HL-60/S4 (cell line): ENCODE measurements around the gene SCLT1.
"Not testable (repeated sequence)": the region's sequence is repeated elsewhere in the genome, so short reads cannot be mapped to it uniquely, and the experiment has no call there.

Source experiments
- in situ Hi-C: fragments of 300-500 bp; cut with MboI; formaldehyde crosslinking; loops from 2 replicates; pipeline ENCODE4 v1.14.3; 2022; ENCODE audit warnings: low sequenced_read_pairs

SCLT1 gene

GRCh38 chr4:129093191-129093920, at the start of gene SCLT1:
Gene SCLT1 (minus strand): TSS chr4:129093539. CDS start chr4:129093103, 436 bp downstream.
- in situ Hi-C loops: no loop called here

GRCh38 chr4:129140521-129140920, 47.2 kb upstream of the SCLT1 start:
- in situ Hi-C loops: no loop called here

- in situ Hi-C loops: no loop called here
Observed at GRCh38 chr4:129138810-129139496, 45.6 kb upstream of the SCLT1 start.

- in situ Hi-C loops: no loop called here
Observed at GRCh38 chr4:129136433-129136832, 43.1 kb upstream of the SCLT1 start.

DNA sequence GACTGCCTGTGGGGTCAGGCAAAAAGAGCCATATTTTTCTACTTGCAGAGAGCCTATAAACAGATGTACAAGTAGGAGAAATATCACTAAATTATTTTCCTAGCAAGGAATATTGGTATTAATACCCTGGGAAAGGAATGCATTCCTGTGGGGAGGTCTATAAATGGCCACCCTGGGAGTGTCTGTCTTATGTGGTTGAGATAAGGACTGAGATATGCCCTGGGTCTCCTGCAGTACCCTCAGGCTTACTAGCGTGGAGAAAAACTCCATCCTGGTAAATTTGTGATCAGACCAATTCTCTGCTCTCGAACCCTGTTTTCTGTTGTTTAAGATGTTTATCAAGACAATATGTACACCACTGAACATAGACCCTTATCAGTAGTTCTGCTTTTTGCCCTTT, 38.0 kb upstream of the SCLT1 start:
- in situ Hi-C loops: no loop called here

DNA sequence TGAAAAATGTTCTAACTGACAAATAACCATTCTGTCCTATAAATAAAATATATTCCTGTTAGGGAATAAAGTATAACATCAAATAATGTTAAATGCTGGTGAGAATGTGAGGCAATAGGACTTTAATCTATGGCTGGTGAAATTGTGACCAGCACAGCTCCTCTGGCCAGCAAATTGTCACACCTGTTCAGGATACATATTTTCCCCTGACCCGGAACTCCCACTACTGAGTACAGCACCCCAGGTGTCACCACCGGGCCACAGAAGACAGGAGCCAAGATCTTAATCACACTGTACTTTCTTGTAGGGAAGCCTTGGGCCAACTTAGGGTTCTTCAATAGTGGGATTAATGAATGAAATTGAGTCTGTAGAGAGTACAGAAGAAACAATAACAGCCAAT, 35.8 kb upstream of the SCLT1 start:
- in situ Hi-C loops: no loop called here

GRCh38 chr4:129126614-129127013, 33.3 kb upstream of the SCLT1 start:
- in situ Hi-C loops: not testable (repeated sequence)

GRCh38 chr4:129117705-129118104, 24.4 kb upstream of the SCLT1 start:
- in situ Hi-C loops: no loop called here

DNA sequence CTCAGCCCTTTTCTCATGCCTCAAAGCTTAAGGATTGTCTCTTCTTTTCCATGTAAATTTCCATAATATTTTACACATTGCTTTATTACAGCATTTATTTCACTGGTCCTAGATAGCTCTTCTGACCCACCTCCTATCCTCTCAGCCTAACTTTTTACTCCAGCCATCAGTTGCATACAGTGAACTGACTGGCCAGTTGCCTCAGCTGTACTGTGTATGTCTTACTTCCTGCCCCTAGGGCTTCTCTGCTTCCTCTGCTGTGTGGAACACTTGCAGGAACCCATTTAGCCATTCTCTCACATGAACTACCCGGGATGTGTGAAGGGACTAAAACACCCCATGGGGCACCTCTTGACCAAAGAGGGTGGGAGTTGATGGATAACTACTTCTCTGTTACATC, 20.6 kb upstream of the SCLT1 start:
- in situ Hi-C loops: no loop called here

- in situ Hi-C loops: no loop called here
Observed at GRCh38 chr4:129113434-129113833, 20.1 kb upstream of the SCLT1 start.

GRCh38 chr4:129111919-129112318, 18.6 kb upstream of the SCLT1 start:
- in situ Hi-C loops: no loop called here

DNA sequence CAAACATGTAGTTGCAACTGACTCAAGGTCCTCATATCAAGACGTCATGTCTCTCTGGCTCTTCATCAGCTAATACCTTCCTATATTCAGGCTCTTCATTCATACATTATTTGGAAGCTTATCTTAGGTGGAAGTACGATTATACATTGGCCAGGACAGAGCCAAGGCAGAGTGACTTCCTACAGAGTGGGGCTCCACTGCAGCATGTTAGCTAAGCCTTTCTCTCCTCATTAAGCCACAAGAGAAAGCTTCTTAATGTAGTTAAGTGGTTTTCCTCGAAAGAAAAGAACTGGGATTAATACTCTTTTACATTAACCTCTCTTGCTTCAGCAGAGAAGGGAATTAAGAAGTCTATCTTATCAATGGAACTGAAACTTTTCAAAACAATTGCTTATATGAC, 17.6 kb upstream of the SCLT1 start:
- in situ Hi-C loops: no loop called here

GRCh38 chr4:129109965-129110824, 16.9 kb upstream of the SCLT1 start:
- in situ Hi-C loops: no loop called here

DNA sequence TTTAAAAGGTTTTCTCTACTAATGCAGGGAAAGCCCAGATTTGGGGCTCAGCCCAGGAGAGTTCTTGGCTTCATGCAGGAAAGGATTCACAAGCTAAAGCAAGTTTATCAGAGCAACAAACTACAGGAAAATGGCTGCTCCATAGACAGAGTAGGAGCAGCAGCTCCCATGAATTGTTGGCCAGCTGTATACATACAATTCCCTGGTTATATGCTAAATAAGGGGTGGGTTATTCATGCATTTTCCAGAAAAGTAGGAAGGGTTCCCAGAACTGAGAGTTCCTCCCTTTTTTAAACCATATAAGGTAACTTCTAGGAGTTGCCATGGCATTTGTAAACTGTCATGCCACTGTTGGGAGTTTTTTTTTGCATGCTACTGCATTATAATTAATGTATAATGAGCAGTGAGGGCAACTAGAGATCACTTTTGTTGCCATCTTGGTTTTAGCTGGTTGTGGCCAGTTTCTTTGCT, 5.2 kb upstream of the SCLT1 start:
- in situ Hi-C loops: no loop called here

- in situ Hi-C loops: no loop called here
Observed at GRCh38 chr4:129095811-129096454, 2.6 kb upstream of the SCLT1 start, which contains the start of gene C4orf33. Gene C4orf33 (plus strand): TSS chr4:129096152. CDS start chr4:129102611, 6,459 bp downstream.

DNA sequence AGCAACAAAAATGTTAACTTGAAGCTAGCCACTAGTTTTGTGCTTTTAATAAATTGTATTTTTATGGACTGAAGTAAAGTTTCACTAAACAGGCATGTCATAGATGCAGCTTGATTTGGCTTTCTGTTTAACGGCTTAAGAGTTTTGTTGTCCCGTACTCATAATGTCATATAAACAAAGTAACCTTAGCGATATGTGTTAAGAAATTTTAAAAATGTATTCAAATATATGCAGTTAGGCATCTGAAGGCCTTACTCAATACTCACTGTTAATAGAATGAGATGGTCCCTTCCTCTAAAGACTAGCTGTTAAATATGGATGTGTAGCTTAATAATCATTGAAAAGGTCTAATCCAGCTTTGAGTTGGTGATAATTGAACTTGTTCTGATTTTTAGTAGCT, 1.0 kb upstream of the SCLT1 start:
- in situ Hi-C loops: no loop called here

DNA sequence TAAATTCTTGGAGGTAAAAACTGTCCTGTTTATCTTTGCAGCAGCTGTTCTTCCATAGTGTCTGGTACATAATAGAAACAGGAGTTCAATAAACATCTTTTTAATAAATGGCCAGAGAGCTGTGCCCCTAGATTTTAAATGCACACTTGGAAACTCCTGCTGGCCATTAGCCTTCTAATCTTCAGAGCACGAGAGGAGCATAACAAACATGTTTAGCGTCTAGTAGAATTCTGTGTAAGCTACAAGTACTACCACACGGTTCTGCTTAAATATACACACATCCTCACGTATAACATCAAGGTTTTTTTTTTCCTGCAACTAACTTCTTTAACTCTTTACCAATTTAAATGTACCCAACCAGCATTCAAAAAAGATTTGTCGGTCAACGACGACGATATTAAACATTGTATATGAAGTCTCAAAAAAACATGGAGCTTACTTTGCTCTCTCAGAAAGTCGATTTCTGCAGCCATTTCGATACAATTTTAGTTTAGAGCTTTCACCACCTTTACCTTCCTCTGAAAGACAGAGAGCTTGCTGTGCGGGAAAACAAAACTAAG, 628 bp downstream of the SCLT1 start:
- in situ Hi-C loops: no loop called here

GRCh38 chr4:129087516-129087915, 5.8 kb downstream of the SCLT1 start:
- in situ Hi-C loops: no loop called here

GRCh38 chr4:129085472-129085871, 7.9 kb downstream of the SCLT1 start:
- in situ Hi-C loops: no loop called here

DNA sequence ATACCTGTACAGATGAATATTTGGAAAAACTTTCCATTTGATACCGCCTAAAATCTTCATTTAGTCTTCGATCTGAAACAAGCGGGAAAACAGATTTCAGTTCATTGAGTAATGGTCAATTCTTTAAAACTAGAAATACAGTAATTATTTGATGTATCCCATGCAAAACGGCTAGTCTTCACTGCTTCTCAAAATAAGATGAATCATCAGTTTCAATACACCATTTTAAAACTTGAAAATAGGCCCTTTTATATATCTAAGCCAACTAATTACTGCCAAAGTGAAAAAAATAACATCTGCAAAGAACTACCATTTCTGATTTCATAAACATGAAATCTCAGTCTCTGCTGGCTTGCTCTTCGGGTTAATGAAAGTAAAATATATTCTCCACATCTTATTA, 11.0 kb downstream of the SCLT1 start:
- in situ Hi-C loops: no loop called here

DNA sequence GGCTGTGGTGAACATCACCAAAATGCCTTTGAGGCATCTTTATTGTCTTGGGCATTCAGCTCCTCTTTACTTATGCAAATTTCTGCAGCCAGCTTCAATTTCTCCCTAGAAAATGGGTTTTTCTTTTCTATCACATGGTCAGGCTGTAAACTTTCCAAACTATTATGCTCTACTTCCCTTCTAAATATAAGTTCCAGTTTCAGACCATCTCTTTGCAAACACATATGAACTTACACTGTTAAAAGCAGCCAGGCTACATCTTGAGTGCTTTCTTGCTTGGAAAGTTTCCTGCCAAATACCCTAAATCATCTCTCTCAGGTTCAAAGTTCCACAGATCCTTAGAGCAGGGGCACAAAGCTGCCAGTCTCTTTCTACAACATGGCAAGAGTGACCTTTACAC, 13.2 kb downstream of the SCLT1 start:
- in situ Hi-C loops: no loop called here
